Osteocyte (in vitro differentiated cells): ENCODE measurements around the gene MX1. TPM values are rescaled to one million over a fixed set of nuclear protein-coding genes. Genes with fewer than 3 reads are reported as not detected.
"Not testable (repeated sequence)": the region's sequence is repeated elsewhere in the genome, so short reads cannot be mapped to it uniquely, and the experiment has no call there.

Source experiments
- DNase-seq: peaks from one replicate; pipeline ENCODE4 v3.0.0; 2021; ENCODE audit warnings: mixed read lengths; ENCODE audit not compliant: unreplicated experiment; ENCODE audit errors: extremely low spot score
- H3K27ac Mint-ChIP-seq: one replicate; pipeline ENCODE4 v1.8.0; 2021; ENCODE audit warnings: mild to moderate bottlenecking, mixed read lengths; ENCODE audit not compliant: unreplicated experiment
- H3K27me3 Mint-ChIP-seq: one replicate; pipeline ENCODE4 v1.8.0; 2021; ENCODE audit warnings: mixed read lengths; ENCODE audit not compliant: unreplicated experiment
- H3K36me3 Mint-ChIP-seq: one replicate; pipeline ENCODE4 v1.8.0; 2021; ENCODE audit warnings: mixed read lengths; ENCODE audit not compliant: unreplicated experiment
- H3K4me1 Mint-ChIP-seq: one replicate; pipeline ENCODE4 v1.8.0; 2021; ENCODE audit warnings: mixed read lengths; ENCODE audit not compliant: unreplicated experiment
- H3K4me3 Mint-ChIP-seq: one replicate; pipeline ENCODE4 v1.8.0; 2021; ENCODE audit warnings: mild to moderate bottlenecking, moderate library complexity, mixed read lengths; ENCODE audit not compliant: unreplicated experiment
- H3K9me3 Mint-ChIP-seq: one replicate; pipeline ENCODE4 v1.8.0; 2021; ENCODE audit warnings: mixed read lengths; ENCODE audit not compliant: unreplicated experiment
- total RNA-seq: library from RNA; stranded (reverse); gene quantifications from 2 replicates; pipeline ENCODE4 v1.2.1, GENCODE V29; 2021
- TF ChIP-seq, protein P1 (sequence below): fragments of 200-600 bp; sonication (generic); IDR thresholded peaks from 2 replicates; pipeline ENCODE4 v1.5.0; 2021; ENCODE audit warnings: antibody characterized with exemption, mild to moderate bottlenecking, moderate library complexity

Gene MX1
- total RNA-seq, 1 donor from 2014 or later: 4.0 TPM

GRCh38 chr21:41410767-41411448 is 15.1 kb upstream of the MX1 start:
- Mint-ChIP-seq H3K27me3 (peaks cover 86% of the 10 kb centered on the region), H3K4me1 (peaks cover 18% of the 10 kb centered on the region), H3K4me3 (no peak overlapping the region), H3K36me3 (no peaks in the 10 kb centered on the region), H3K9me3 (peaks cover 10% of the 10 kb centered on the region), H3K27ac (no peak overlapping the region)
- DNase-seq: no peak
- TF ChIP-seq, protein P1, sequence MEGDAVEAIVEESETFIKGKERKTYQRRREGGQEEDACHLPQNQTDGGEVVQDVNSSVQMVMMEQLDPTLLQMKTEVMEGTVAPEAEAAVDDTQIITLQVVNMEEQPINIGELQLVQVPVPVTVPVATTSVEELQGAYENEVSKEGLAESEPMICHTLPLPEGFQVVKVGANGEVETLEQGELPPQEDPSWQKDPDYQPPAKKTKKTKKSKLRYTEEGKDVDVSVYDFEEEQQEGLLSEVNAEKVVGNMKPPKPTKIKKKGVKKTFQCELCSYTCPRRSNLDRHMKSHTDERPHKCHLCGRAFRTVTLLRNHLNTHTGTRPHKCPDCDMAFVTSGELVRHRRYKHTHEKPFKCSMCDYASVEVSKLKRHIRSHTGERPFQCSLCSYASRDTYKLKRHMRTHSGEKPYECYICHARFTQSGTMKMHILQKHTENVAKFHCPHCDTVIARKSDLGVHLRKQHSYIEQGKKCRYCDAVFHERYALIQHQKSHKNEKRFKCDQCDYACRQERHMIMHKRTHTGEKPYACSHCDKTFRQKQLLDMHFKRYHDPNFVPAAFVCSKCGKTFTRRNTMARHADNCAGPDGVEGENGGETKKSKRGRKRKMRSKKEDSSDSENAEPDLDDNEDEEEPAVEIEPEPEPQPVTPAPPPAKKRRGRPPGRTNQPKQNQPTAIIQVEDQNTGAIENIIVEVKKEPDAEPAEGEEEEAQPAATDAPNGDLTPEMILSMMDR: no peak

DNA sequence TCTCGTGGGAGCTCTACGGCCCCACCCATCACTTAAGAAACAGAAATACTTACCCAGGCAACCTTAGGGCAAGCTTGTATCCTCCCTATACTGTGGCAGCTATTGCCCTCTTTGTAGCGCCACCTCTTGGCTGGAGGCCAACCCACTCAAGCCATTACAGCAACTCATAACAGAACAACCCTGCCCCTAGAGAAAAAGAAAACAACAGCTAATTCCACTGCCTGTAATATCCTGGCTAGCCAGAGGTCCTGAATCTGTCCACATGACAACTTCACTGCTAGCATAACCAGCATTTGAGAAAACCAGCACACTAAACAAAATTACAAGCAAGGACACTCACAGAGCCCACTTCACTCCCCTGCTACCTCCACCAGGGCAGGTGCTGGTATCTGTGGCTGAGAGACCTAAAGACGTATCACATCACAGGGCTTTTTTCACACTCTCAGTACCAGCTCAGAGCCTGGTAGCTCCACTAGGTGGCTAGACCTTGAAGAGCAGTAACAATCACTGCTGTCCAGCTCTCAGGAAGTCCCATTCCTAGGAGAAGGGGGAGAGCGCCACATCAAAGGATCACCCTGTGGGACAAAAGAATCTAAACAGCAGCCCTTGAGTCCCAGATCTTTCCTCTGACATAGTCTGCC is 14.5 kb upstream of the MX1 start:
- Mint-ChIP-seq H3K4me1 (peaks cover 18% of the 10 kb centered on the region), H3K27ac (no peak overlapping the region), H3K27me3 (peaks cover 86% of the 10 kb centered on the region), H3K36me3 (no peaks in the 10 kb centered on the region), H3K4me3 (no peak overlapping the region), H3K9me3 (peaks cover 13% of the 10 kb centered on the region)
- TF ChIP-seq, protein P1: peak; percentile 26
- no peak for DNase-seq

- not testable (repeated sequence) for H3K36me3 Mint-ChIP-seq, H3K27ac Mint-ChIP-seq, DNase-seq, H3K4me3 Mint-ChIP-seq
- H3K9me3 Mint-ChIP-seq: peaks cover 13% of the 10 kb centered on the region
- peaks cover 17% of the 10 kb centered on the region for H3K4me1 Mint-ChIP-seq
- H3K27me3 Mint-ChIP-seq: peaks cover 35% of the 10 kb centered on the region
Observed at GRCh38 chr21:41417505-41417904, 8.5 kb upstream of the MX1 start.

DNA sequence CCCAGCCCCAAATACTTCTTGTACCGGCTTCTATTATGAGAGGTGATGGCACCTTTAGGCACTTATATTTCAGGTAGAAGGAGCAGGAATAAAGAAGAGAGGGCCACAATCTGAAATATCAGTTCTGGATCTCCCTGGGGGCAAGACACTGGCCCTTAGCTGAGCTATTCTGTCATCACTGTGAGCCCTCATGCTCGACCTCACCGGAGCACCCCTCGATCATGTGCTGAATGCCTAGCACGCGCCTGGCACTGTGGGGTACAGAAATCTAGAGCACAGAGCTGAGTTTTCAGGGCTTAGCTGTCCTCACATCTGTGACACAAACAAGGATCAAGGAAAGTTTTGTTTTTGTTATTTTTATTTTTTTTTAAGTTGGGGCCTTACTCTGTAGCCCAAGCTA is 7.6 kb upstream of the MX1 start:
- DNase-seq: peak; percentile 54
- Mint-ChIP-seq H3K36me3 (no peaks in the 10 kb centered on the region), H3K9me3 (peaks cover 13% of the 10 kb centered on the region), H3K27me3 (peaks cover 27% of the 10 kb centered on the region), H3K27ac (no peak overlapping the region), H3K4me1 (peaks cover 17% of the 10 kb centered on the region), H3K4me3 (no peak overlapping the region)
- TF ChIP-seq, protein P1: no peak

DNA sequence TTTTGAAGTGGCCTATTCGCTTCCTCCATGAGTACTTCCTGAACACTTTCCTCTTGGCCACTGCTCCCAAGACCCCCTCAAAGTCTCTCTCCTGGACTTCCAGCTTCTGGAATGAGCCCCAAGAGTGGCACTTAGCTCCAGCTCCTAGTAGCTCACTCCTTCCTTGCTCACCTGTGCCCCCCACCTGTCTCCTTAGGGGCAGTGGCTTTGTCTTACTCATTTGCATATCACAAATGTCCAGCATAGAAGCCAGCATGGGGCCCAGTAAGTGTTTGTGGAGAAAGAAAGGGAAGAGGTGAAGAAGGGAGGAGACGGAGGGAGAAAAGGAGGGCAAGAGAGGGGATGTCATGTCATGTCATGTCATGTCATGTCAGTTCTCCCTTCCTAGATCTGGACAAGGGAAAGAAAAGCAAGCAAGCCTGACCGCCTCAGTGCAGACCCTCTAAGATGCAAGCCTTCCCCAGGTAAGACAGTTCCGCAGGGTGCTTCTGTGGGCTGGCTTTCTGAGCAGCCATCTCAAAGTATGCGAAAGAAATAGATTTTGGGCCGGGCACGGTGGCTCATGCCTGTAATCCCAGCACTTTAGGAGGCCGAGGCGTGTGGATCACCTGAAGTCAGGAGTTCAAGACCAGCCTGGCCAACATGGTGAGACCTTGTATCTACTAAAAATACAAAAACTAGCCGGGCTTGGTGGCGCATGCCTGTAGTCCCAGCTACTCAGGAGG is 6.9 kb upstream of the MX1 start:
- H3K27ac Mint-ChIP-seq: no peak overlapping the region
- peaks cover 17% of the 10 kb centered on the region for H3K4me1 Mint-ChIP-seq
- no peaks in the 10 kb centered on the region for H3K36me3 Mint-ChIP-seq
- peaks cover 13% of the 10 kb centered on the region for H3K9me3 Mint-ChIP-seq
- H3K27me3 Mint-ChIP-seq: peaks cover 20% of the 10 kb centered on the region
- H3K4me3 Mint-ChIP-seq: peak overlapping the region; percentile 88
- TF ChIP-seq, protein P1: no peak
- DNase-seq: peak; percentile 51
